H54 (cell line): ENCODE data around the gene FER1L5.

Experiments
- DNase-seq: peaks from one replicate; pipeline ENCODE4 v3.0.0; 2011; ENCODE audit warnings: low spot score, mixed read lengths; ENCODE audit not compliant: insufficient read length
- FAIRE-seq: peaks from 3 replicates; lab custom pipeline; 2011; peaks lifted over from hg19 to GRCh38; lab: Jason Lieb, UNC
- POLR2A ChIP-seq: IDR thresholded peaks from 2 replicates; pipeline ENCODE4 v1.6.1; 2011; ENCODE audit warnings: low read depth, mild to moderate bottlenecking, low read length

Gene FER1L5

DNA sequence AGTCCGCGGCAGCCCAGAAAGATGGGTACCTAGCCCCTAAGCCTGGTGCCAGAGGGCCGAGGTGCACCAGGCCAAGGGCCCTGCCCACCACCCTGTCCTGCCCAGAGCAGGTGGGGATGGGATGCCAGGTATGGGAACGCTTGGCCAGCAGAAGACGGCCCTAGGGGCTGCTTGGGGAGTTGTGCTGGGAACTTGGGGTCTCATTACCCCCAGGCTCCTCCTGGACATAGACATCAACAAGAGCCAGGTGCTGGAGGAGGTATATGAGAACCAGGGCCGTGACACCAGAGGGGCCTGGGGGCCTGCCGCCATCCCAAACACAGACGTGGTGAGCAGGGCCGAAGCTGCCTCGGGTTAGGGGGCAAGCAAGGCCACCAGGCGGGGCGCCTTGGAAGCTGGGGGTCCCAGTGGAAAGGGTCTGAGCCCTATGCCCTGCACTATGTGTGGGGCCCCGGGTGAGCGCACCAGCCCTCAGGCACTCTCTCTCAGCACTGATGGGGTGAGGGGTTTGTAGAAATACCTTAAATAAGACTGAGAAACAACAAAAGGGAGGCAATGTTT lies 46.9 kb downstream of the FER1L5 start:
- no peak for FAIRE-seq
- no peak for TF ChIP-seq POLR2A
- DNase-seq, result no peak

DNA sequence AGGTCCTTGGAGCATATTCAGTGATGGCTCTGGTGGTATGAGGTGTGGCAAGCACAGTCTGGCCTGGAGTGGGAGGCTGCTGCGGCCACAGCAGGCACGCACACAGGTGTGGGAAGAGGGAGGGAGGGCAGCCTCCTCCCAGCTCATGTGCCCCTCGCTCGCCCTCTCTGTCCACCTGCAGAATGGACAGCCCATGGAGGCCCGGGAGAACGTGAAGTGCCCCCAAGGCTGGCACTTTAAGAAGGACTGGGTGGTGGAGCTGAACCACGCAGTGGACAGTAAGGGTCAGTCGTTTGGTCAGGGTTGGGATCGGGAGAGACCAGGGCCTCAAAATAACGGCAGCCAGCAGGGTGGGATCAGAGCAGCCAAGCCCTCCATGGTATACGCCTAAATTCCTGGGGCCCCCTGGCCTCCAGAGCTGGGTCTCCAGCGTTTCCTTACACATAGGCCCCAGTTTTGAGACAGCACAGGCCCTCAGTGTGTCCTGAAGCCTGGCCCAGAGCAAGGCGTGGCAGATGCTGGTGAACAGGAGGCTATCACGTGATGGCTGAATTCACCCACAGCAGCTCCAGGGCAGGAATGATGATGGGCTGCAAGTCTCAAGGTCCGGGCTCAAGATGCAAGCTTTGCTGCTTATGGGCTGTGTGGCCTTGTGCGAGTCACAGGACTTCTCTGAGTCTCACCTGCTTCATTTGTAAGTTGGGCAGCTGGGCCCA lies 47.9 kb downstream of the FER1L5 start:
- FAIRE-seq, result no peak
- TF ChIP-seq POLR2A, result no peak
- DNase-seq, result no peak

DNA sequence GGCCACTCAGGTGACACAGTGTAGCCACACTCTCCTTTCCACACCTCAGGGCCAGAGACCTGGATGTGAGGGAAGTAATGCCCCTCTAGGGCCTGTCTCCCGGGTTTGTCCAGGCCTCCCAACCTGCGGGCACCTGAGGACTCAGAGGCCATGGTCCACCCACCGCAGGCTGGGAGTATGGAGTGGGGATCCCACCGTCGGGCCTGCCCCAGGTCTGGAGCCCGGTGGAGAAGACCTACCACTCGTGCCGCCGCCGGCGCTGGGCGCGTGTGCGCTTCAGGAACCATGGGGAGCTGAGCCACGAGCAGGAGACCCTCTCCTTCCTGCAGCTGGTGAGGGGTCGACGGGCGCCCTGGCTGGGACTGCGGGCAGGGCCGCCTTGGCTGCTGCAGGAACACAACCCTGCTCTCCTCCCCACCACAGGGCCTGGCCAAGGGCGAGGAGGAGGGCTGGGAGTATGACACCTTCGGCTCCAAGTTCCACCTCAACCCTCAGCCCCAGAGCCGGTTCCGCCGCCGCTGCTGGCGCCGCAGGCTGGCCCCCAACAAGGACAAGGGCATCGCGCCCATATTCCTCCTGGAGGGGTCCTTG lies 48.6 kb downstream of the FER1L5 start:
- no peak for FAIRE-seq
- no peak for DNase-seq
- TF ChIP-seq POLR2A, result no peak

DNA sequence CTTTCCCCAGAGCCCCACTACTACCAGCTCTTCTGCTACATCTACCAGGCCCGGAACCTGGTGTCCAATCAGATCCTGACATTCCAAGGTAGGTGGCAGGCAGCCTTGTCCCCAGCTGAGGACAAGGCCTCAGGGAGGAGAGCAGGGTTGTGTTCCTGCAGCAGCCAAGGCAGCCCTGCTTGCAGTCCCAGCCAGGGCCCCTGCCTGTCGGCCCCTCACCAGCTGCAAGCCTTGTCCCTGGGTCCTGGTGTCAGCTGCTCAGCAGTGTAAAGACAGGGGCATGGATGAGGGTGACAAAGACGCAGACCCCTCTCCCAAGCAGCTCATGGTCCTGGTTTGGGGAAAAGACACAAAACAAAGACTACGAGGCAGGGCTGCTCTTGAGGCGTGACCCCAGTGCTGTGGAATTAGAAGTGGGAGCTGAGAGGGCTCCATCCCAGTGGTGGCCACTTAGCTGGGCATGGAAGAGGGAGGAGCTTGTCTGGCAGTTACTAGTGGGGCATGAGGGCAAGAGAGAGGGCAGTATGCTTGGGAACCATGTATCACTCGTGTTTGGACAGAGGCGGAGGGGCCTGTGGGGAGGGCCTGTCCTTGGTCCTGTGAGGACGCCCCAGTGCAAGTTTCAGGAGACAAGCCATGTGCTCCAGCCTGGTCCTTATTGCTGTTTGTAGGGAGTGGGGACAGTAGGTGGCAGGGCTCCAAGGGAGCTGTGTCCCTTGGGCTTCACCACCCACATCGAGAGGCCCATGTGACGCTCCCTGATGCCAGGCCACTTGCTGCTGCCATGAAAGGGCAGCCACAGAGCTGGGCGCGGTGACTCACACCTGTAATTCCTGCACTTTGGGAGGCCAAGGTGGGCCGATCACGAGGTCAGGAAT lies 49.8 kb downstream of the FER1L5 start:
- no peak for FAIRE-seq
- DNase-seq, result no peak
- TF ChIP-seq POLR2A, result no peak

DNA sequence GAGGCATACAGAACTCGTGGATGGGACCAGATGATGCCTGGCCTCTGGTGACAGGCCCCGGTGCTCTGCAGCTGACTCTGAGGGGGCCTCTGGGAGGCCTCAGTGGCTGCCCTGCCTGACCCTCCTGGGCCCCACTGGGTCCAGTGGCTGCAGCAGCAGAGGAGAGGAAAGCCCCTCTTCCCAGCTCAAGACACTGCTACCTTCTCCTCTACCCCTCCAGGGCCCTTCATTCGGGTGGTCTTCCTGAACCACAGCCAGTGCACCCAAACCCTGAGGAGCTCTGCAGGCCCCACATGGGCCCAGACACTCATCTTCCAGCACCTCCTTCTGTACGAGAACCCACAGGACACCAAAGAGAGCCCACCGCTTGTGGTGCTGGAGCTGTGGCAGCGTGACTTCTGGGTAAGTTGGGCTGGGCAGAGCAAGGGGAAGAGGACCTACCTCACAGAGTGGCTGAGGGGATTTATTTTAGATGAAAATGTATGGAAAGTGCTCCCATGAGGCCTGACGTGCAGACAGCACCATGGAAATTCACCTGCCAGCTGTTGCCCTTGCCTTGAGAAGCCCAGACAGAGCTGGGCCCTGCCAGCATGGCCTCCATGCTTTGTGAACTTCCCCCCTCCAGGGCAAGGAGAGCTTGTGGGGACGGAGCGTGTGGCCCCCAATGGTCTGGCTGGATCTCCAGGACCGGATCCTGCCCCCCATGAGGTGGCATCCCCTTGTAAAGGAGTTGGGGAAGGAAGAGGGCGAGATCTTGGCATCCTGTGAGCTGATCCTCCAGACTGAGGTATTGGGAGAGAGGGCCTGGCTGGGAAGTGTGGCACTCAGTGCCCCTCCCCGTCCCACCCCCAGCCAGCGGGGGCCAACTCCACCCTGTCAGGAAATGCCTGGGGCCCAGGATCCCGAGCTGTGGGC lies 51.0 kb downstream of the FER1L5 start:
- DNase-seq, result no peak
- FAIRE-seq, result no peak
- TF ChIP-seq POLR2A, result no peak

DNA sequence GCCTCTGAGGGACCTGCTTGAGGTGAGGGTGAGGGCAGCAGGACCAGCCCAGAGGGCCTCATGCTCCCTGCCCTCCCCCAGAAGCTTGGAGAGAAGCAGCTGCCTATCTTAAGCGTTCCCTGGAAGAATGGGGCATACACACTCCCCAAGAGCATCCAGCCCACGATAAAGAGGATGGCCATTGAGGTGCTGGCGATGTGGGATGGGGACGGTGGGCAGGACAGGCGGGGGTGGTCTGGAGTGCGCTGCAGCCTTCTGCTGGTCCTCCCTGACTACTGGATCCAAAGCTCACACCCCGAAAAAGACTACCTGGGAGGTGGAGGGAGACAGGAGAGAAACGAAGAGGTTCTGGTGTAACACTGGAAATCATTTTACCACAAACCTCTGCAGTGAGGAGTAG lies 51.7 kb downstream of the FER1L5 start:
- TF ChIP-seq POLR2A, result no peak
- DNase-seq (no peak), FAIRE-seq (no peak)

DNA sequence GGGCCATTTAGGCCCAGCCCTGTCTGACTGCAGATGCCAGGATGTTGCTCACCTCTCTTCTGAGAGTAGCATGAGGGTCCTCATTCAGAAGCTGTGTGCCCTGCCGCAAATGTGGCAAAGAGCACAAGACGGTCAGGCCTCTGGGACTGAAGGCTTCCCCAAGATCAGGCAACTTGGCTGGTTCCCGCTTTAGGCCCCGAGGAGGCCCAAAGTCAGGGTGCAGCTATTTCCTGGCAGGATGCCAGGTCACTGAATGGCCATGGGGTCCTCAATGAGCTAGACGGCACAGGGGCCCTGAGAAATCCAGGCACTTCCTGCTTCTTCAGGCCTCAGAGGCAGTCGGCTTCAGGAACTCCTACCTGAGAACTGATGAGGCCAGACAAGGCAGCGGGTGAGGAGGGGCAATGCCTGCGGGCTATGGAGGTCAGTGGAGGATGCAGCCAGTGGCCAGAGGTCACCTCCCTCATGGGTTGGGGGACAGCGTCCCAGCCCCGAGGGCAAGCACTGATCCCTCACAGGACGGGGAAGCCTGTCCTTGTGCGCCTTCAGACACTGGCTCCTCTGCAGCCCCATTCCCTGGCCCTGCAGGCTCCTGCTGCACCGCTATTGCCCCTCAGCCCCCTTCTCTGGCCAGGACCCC lies 52.4 kb downstream of the FER1L5 start:
- FAIRE-seq, result no peak
- no peak for TF ChIP-seq POLR2A
- no peak for DNase-seq

DNA sequence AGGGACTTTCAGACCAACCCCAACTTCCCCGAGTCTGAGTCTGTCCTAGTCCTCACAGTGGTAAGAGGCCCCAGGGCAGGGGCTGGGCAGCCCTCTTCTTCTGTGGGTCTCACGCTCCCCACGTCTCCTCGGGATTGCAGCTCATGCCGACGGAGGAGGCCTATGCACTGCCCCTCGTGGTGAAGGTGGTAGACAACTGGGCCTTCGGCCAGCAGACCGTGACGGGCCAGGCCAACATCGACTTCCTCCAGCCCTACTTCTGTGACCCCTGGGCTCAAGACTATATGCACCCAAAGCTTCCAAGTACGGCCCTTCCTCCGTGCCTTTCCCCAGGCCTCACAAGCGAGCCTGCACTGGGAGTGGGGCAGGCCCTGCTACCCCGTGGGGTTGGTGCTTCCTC lies 53.0 kb downstream of the FER1L5 start:
- FAIRE-seq (no peak), DNase-seq (no peak)
- TF ChIP-seq POLR2A, result no peak

DNA sequence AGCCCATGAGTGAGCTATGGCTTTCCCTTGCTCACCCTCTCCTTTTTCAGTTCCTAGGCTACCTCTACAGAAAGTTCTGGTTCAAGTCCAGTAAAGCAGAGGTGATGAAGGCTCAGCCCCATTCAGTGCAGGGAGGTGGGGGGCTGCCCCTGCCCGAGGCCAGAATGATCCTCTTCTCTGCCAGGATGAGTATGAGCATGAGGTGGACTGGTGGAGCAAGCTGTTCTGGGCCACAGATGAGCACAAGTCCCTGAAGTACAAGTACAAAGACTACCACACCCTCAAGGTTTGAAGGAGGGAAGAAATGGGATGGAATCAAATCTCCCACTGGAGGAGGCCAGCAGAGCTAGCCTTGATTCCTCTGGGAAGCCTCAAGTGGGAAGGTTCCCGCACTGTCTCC lies 54.9 kb downstream of the FER1L5 start:
- TF ChIP-seq POLR2A, result no peak
- DNase-seq (no peak), FAIRE-seq (no peak)

DNA sequence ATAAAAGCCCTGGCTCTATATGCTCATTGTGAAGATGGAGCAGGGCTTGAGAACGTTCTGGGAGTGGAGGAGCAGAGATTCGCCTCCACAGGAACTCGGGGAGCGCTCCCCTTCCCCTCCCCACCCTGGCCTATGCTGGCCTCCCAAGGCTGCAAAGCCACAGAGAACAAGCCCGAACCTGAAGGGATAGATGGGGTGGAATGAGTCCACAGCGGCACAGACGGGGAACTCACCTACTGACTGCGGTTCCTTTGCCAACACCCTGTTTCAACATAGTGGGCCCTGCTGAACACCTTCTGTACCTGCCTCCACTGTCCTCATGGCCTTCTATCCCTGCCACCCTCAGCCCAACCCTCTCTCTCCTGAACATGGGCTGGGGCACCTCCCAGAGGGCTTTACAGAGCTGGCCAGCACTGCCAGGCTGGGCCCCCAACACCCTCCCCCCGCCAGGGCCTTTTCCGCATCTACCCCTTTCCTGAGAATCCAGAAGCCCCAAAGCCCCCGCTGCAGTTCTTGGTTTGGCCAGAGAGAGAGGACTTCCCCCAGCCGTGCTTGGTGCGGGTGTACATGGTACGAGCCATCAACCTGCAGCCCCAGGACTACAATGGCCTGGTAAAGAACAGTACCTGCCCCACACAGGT lies 55.8 kb downstream of the FER1L5 start:
- DNase-seq (no peak), FAIRE-seq (no peak)
- no peak for TF ChIP-seq POLR2A

DNA sequence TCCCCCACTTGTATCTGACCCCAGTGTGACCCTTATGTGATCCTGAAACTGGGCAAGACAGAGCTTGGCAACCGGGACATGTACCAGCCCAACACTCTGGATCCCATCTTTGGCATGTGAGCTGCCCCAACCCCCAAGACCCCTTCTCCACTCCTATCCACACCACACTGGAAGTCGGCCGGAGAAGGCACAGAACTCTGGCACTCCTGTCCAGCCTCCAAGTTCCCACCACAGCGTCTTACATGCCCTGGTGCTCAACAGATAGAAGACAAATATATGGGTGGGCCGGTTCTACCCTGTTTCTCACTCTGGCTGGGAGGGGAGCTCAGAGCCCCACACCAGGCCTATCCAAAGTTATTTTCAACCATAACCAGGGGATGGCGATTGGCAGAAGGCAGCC lies 56.5 kb downstream of the FER1L5 start:
- FAIRE-seq (no peak), DNase-seq (no peak)
- TF ChIP-seq POLR2A, result no peak

DNA sequence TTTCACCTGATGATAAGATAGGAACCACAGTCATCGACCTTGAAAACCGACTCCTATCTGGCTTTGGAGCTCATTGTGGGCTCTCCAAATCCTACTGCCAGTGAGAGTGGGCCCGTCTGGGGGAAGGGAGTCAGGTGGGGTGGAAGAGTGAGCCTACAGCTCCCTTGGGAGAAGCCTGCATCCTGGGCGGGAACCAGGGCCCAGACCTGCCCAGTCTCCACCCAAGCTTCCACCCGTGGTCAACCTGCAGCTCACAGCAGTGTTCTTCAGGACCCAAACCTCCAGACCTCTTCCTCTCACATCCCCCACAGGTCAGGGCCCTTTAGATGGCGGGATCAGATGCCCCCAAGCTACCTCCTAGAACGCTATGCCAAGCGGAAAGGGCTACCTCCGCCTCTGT lies 57.1 kb downstream of the FER1L5 start:
- FAIRE-seq (no peak), DNase-seq (no peak)
- no peak for TF ChIP-seq POLR2A
